OCI-LY1 (cell line): Measurements from ENCODE around the gene PDE4D.

Experiments
- H2AFZ ChIP-seq: fragments of 200-600 bp; sonication (generic), shearing (Covaris generic); 2 replicates; pipeline ENCODE4 v1.6.0; 2014; ENCODE audit warnings: antibody characterized with exemption, mild to moderate bottlenecking, low read length
- H3F3A ChIP-seq: fragments of 200-600 bp; sonication (generic), shearing (Covaris generic); 2 replicates; pipeline ENCODE4 v1.6.0; 2014; ENCODE audit warnings: mild to moderate bottlenecking, antibody characterized with exemption, low read length, moderate library complexity; ENCODE audit not compliant: insufficient read depth
- H3K27ac ChIP-seq: fragments of 200-600 bp; sonication (generic); 2 replicates; pipeline ENCODE4 v1.5.1; 2014; ENCODE audit warnings: low read length, mixed run types, mild to moderate bottlenecking, low read depth; ENCODE audit not compliant: poor library complexity, severe bottlenecking
- H3K27me3 ChIP-seq: fragments of 200-600 bp; sonication (generic); 2 replicates; pipeline ENCODE4 v1.6.0; 2014; ENCODE audit warnings: antibody characterized with exemption, mild to moderate bottlenecking, low read length, moderate library complexity; ENCODE audit not compliant: insufficient read depth
- H3K36me3 ChIP-seq: fragments of 200-600 bp; sonication (generic); 2 replicates; pipeline ENCODE4 v1.6.1; 2014; ENCODE audit warnings: mild to moderate bottlenecking, antibody characterized with exemption, low read length, moderate library complexity, mixed read lengths; ENCODE audit not compliant: insufficient read depth
- H3K4me1 ChIP-seq: fragments of 200-600 bp; sonication (generic); 2 replicates; pipeline ENCODE4 v1.5.1; 2014; ENCODE audit warnings: mild to moderate bottlenecking, low read length, moderate library complexity; ENCODE audit not compliant: insufficient read depth, severe bottlenecking
- H3K4me2 ChIP-seq: fragments of 200-600 bp; sonication (generic), shearing (Covaris generic); 2 replicates; pipeline ENCODE4 v1.6.1; 2014; ENCODE audit warnings: low read length
- H3K4me3 ChIP-seq: fragments of 200-600 bp; sonication (generic); 2 replicates; pipeline ENCODE4 v1.5.1; 2014; ENCODE audit warnings: low read length, low read depth, mild to moderate bottlenecking, mixed read lengths; ENCODE audit not compliant: poor library complexity, severe bottlenecking
- H3K79me2 ChIP-seq: fragments of 200-600 bp; shearing (Covaris generic); 2 replicates; pipeline ENCODE4 v1.6.1; 2016; ENCODE audit warnings: mixed run types, low read length, mixed read lengths; ENCODE audit not compliant: insufficient read depth
- H3K9ac ChIP-seq: fragments of 200-600 bp; sonication (generic), shearing (Covaris generic); 2 replicates; pipeline ENCODE4 v1.6.1; 2014; ENCODE audit warnings: mild to moderate bottlenecking, low read length, mixed read lengths
- H3K9me2 ChIP-seq: fragments of 200-600 bp; sonication (generic), shearing (Covaris generic); 2 replicates; pipeline ENCODE4 v1.6.1; 2014; ENCODE audit warnings: low read depth, mild to moderate bottlenecking, low read length, mixed read lengths
- H3K9me3 ChIP-seq: fragments of 200-600 bp; shearing (Covaris generic); 2 replicates; pipeline ENCODE4 v1.6.1; 2014; ENCODE audit warnings: low read length, mixed read lengths
- H4K20me1 ChIP-seq: fragments of 200-600 bp; sonication (generic), shearing (Covaris generic); 2 replicates; pipeline ENCODE4 v1.6.0; 2016; ENCODE audit warnings: mild to moderate bottlenecking, low read length; ENCODE audit not compliant: insufficient read depth
- EZH2 ChIP-seq: fragments of 200-600 bp; sonication (generic), shearing (Covaris generic); IDR thresholded peaks from 2 replicates; pipeline ENCODE4 v1.8.0; 2017; ENCODE audit warnings: borderline replicate concordance, mixed run types, mild to moderate bottlenecking, antibody characterized with exemption, low read length, moderate library complexity, mixed read lengths
- TF ChIP-seq, protein P1 (sequence below): fragments of 200-600 bp; sonication (generic), shearing (Covaris generic); IDR thresholded peaks from 2 replicates; pipeline ENCODE4 v1.5.1; 2017; ENCODE audit warnings: mild to moderate bottlenecking, antibody characterized with exemption, low read length, moderate library complexity, mixed read lengths

PDE4D gene

DNA sequence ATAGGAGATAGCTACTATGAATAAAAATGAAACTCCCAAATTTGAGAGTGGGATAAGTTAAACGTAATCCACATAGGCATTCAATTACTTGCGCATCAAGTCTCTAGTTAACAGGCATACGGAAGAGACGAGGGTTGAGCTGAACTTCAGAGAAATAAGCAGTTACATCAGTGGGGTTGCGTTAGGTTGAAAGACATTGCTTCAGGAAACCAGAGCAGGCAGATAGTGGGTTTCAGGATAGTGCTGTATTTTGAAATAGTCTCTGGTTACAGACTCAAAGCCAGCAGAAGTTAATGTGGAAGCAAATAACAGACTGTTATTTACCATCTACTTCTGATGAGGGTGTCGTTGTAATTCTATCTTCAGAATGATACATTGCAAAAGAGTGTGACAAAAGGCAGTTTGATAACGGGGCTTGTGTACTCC lies 533.4 kb downstream of the PDE4D start:
- Histone ChIP-seq H3K4me2 (no peak overlapping the region), H3K27me3 (no peaks in the 10 kb centered on the region), H3K36me3 (no peaks in the 10 kb centered on the region), H3K79me2 (no peaks in the 10 kb centered on the region), H2AFZ (no peak overlapping the region), H3F3A (no peaks in the 10 kb centered on the region), H3K9ac (no peak overlapping the region), H3K4me1 (no peaks in the 10 kb centered on the region), H3K27ac (no peak overlapping the region), H3K4me3 (no peak overlapping the region), H3K9me2 (no peaks in the 10 kb centered on the region), H3K9me3 (no peaks in the 10 kb centered on the region), H4K20me1 (no peaks in the 10 kb centered on the region)
- TF ChIP-seq, protein P1, sequence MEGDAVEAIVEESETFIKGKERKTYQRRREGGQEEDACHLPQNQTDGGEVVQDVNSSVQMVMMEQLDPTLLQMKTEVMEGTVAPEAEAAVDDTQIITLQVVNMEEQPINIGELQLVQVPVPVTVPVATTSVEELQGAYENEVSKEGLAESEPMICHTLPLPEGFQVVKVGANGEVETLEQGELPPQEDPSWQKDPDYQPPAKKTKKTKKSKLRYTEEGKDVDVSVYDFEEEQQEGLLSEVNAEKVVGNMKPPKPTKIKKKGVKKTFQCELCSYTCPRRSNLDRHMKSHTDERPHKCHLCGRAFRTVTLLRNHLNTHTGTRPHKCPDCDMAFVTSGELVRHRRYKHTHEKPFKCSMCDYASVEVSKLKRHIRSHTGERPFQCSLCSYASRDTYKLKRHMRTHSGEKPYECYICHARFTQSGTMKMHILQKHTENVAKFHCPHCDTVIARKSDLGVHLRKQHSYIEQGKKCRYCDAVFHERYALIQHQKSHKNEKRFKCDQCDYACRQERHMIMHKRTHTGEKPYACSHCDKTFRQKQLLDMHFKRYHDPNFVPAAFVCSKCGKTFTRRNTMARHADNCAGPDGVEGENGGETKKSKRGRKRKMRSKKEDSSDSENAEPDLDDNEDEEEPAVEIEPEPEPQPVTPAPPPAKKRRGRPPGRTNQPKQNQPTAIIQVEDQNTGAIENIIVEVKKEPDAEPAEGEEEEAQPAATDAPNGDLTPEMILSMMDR: no peak
- TF ChIP-seq EZH2: no peak

DNA sequence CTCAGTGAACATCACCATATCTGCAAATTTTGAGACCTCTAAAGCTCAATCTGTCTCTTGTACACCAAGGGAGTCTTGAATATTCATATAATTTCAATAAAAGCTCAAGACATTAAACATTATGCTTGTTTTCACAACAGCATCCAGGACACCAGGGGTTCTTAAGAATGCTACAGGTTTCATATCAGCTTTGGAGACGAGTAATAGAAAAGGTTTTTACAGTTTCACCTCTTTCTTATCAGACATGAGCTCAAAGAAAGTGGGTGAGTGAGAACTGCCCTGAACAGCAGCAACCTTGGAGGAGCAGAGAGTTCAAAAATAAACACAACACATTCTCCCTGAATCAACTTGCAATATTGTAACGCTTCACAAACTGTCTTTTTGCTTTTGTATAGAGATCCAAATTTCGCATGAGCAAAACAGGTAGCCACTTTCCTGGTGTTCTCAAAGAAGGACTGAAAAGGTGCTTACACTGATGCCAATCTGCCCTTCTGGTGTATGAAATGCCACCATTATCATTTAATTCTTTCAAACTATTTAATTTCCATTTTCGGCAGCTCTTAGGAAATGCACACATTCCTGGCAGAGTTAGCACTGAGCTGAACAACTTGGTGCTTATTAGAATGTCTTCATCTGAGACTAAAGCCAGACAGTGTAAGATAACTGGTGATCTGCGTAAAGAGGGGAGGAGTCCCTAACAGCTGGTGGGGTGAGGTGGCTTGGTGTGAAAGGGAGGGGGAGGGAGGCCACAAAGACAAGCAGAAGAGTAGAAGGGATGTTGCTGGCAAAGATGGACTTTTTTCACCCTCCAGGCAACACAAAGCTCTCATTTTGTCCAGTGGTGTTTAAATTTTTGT lies 535.3 kb downstream of the PDE4D start:
- Histone ChIP-seq H3K9ac (no peak overlapping the region), H3K79me2 (no peaks in the 10 kb centered on the region), H3K4me3 (no peak overlapping the region), H3K4me1 (no peaks in the 10 kb centered on the region), H3K4me2 (no peak overlapping the region), H3K27ac (no peak overlapping the region), H3K27me3 (no peaks in the 10 kb centered on the region), H3F3A (no peaks in the 10 kb centered on the region), H4K20me1 (no peaks in the 10 kb centered on the region), H3K36me3 (no peaks in the 10 kb centered on the region), H3K9me2 (no peaks in the 10 kb centered on the region), H2AFZ (no peak overlapping the region), H3K9me3 (no peaks in the 10 kb centered on the region)
- no peak for TF ChIP-seq EZH2
- TF ChIP-seq, protein P1: no peak

DNA sequence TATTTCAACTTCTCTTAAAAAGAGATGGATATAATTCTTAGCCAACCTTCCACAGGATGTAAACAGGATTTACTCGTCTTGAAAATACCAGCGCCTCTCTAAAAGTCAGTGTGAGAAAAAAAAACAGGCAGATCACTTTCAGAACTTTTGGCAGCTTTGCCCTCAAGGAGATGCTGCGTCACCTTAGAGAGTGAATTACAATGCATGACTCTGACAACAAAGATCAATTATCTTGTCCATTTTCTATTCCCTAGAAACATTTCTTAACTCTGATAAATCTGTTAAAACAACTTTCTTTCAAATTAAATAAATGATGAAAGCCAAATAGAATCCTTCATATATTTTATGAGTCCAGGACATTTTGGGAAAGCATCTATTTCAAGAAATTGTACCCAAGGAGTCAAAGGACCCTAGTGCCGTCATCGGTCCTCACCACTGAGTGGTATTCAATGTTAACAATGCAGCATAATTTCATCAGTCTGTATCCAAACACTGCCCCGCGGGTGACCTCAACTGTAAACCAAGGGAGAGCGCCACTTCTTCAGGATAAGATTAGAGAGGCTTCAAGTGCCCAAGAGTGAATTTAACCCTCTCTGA lies 536.0 kb downstream of the PDE4D start:
- no peaks in the 10 kb centered on the region for H3K36me3 ChIP-seq
- no peaks in the 10 kb centered on the region for H3F3A ChIP-seq
- H3K4me3 ChIP-seq: no peak overlapping the region
- no peaks in the 10 kb centered on the region for H3K79me2 ChIP-seq
- H2AFZ ChIP-seq: no peak overlapping the region
- no peaks in the 10 kb centered on the region for H3K27me3 ChIP-seq
- no peaks in the 10 kb centered on the region for H4K20me1 ChIP-seq
- H3K9me2 ChIP-seq: no peaks in the 10 kb centered on the region
- H3K9ac ChIP-seq: no peak overlapping the region
- H3K27ac ChIP-seq: no peak overlapping the region
- H3K4me1 ChIP-seq: no peaks in the 10 kb centered on the region
- TF ChIP-seq EZH2: no peak
- TF ChIP-seq, protein P1: no peak
- H3K9me3 ChIP-seq: no peaks in the 10 kb centered on the region
- no peak overlapping the region for H3K4me2 ChIP-seq
